K562 (cell line): Measurements from ENCODE around the gene WFIKKN1.

Experiments used
- EZH2 ChIP-seq: IDR thresholded peaks from 2 replicates; pipeline ENCODE4 v1.6.1; 2012; ENCODE audit warnings: low read depth, mild to moderate bottlenecking, inconsistent platforms, low read length, borderline replicate concordance
- NR1H2 ChIP-seq: sonication (generic); formaldehyde crosslinking; IDR thresholded peaks from 2 replicates; pipeline ENCODE4 v1.4.0; 2020; ENCODE audit warnings: mild to moderate bottlenecking, missing genetic modification reagents
- SRSF9 ChIP-seq: fragments of 200-400 bp; formaldehyde crosslinking; IDR thresholded peaks from 2 replicates; pipeline ENCODE4 v1.6.1; 2017; ENCODE audit warnings: low read depth, low read length, borderline replicate concordance
- ZNF311 ChIP-seq: fragments of 250-450 bp; sonication (Bioruptor Pico); IDR thresholded peaks from 2 replicates; pipeline ENCODE4 v1.4.0; 2020; ENCODE audit warnings: mild to moderate bottlenecking, moderate library complexity
- TF ChIP-seq, protein P1 (sequence below), 3 experiments: IDR thresholded peaks in 2 of 3; conservative IDR thresholded peaks in 1 of 3; 2 replicates each; pipeline ENCODE4 v1.5.1; 2011 to 2012; ENCODE audit warnings: low read length in 3 of 3, mild to moderate bottlenecking in 3 of 3, control low read depth in 2 of 3, improper control_type of control experiment in 1 of 3, inconsistent platforms in 1 of 3, low read depth in 1 of 3, mixed read lengths in 1 of 3, moderate library complexity in 1 of 3; ENCODE audit not compliant: insufficient read depth in 2 of 3
- TF ChIP-seq, protein P2 (sequence below), 2 experiments: IDR thresholded peaks; 2 replicates each; pipeline ENCODE4 v1.6.1; 2012; ENCODE audit warnings: improper control_type of control experiment in 2 of 2, low read depth in 2 of 2, low read length in 2 of 2, borderline replicate concordance in 1 of 2

DNA sequence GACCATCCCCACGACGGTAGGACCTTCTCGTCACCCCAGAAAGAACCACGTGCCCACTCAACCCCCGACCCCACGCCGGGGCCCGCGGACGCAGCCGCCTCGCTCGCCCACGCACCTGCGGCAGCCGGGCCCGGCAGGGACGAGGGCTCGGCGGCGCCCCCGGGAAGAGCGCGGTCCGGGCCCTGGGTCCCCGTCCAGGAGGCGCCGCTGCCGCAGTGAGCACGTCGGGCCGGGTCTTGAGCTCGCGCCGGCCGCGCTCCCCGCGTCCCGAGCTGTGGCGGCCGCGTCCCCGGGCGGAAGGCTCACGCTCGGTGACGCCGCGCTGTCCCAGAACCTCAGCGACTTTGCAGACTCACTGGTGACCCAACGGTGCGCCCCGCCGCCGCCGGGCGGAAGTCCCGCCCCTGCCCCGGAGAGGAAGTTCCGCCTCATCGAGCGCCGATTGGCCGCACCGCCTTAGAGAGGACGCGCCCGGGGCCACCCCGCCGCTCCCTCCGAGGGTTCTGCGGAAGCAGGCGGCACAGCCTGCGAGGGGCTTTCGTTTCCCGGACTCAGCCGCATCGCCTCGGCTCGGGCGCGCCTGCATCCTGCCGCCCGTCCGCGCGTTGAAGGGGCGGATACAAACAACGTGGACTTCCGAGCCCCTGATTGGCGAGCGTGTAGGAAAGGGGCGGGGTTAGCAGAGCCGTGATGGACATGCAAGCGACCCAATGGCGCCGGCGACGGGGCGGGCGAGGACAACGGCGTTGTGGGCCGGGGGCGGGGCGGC lies 41.7 kb upstream of the WFIKKN1 start:
- TF ChIP-seq, protein P1, sequence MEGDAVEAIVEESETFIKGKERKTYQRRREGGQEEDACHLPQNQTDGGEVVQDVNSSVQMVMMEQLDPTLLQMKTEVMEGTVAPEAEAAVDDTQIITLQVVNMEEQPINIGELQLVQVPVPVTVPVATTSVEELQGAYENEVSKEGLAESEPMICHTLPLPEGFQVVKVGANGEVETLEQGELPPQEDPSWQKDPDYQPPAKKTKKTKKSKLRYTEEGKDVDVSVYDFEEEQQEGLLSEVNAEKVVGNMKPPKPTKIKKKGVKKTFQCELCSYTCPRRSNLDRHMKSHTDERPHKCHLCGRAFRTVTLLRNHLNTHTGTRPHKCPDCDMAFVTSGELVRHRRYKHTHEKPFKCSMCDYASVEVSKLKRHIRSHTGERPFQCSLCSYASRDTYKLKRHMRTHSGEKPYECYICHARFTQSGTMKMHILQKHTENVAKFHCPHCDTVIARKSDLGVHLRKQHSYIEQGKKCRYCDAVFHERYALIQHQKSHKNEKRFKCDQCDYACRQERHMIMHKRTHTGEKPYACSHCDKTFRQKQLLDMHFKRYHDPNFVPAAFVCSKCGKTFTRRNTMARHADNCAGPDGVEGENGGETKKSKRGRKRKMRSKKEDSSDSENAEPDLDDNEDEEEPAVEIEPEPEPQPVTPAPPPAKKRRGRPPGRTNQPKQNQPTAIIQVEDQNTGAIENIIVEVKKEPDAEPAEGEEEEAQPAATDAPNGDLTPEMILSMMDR (IDR thresholded peaks at IDR 0.05 in 2 of 3, conservative IDR thresholded peaks at IDR 0.05 in 1 of 3; ENCODE audit: insufficient read depth in 2 of 3, low read depth in 1 of 3, low read length in 3 of 3) = no peak
- no peak for TF ChIP-seq NR1H2 (CRISPR knock-in tag)
- TF ChIP-seq EZH2 = no peak
- TF ChIP-seq ZNF311 (CRISPR knock-in tag) = no peak
- no peak for TF ChIP-seq SRSF9
- TF ChIP-seq, protein P2, sequence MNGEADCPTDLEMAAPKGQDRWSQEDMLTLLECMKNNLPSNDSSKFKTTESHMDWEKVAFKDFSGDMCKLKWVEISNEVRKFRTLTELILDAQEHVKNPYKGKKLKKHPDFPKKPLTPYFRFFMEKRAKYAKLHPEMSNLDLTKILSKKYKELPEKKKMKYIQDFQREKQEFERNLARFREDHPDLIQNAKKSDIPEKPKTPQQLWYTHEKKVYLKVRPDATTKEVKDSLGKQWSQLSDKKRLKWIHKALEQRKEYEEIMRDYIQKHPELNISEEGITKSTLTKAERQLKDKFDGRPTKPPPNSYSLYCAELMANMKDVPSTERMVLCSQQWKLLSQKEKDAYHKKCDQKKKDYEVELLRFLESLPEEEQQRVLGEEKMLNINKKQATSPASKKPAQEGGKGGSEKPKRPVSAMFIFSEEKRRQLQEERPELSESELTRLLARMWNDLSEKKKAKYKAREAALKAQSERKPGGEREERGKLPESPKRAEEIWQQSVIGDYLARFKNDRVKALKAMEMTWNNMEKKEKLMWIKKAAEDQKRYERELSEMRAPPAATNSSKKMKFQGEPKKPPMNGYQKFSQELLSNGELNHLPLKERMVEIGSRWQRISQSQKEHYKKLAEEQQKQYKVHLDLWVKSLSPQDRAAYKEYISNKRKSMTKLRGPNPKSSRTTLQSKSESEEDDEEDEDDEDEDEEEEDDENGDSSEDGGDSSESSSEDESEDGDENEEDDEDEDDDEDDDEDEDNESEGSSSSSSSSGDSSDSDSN (IDR thresholded peaks at IDR 0.05; ENCODE audit: borderline replicate concordance in 1 of 2, low read depth in 2 of 2, low read length in 2 of 2) = peak; percentile 24 to 44; a peak in 1 of 4 replicates
